Uterus (tissue), 4 donors: ENCODE data around the gene COL23A1. TPM values are rescaled to one million over a fixed set of nuclear protein-coding genes. Genes with fewer than 3 reads are reported as not detected.

Experiments
- DNase-seq, 2 donors: peaks; one replicate each; pipeline ENCODE4 v3.0.0-alpha.2; 2019 to 2020
- H3K27ac ChIP-seq, 2 donors: fragments of 200-600 bp; sonication (generic); 1 replicate in 1 of 2; 2 replicates in 1 of 2; pipeline ENCODE4 v1.5.1; 2016 to 2018
- H3K27me3 ChIP-seq, 2 donors: fragments of 200-600 bp; sonication (generic); one replicate each; pipeline ENCODE4 v1.5.1; 2018 to 2019; ENCODE audit warnings: control low read depth in 1 of 2
- H3K36me3 ChIP-seq, 2 donors: fragments of 200-600 bp; sonication (generic); one replicate each; pipeline ENCODE4 v1.5.1; 2019; ENCODE audit warnings: control low read depth in 1 of 2
- H3K4me1 ChIP-seq, 2 donors: fragments of 200-600 bp; sonication (generic); one replicate each; pipeline ENCODE4 v1.5.1; 2018 to 2019; ENCODE audit warnings: control low read depth in 1 of 2
- H3K4me3 ChIP-seq, 2 donors: fragments of 200-600 bp; sonication (generic); 1 replicate in 1 of 2; 2 replicates in 1 of 2; pipeline ENCODE4 v1.5.1; 2018 to 2019; ENCODE audit warnings: mild to moderate bottlenecking in 1 of 2
- H3K9me3 ChIP-seq, 2 donors: fragments of 200-600 bp; sonication (generic); one replicate each; pipeline ENCODE4 v1.5.1; 2019; ENCODE audit warnings: control low read depth in 1 of 2
- CTCF ChIP-seq, 4 experiments: fragments of 200-600 bp in 2 of 4; fragments of 450-650 bp in 2 of 4; sonication (generic) in 2 of 4; IDR thresholded peaks; one replicate each; pipeline ENCODE4 v1.5.1; 2016 to 2019; ENCODE audit warnings: antibody characterized with exemption in 4 of 4, mild to moderate bottlenecking in 2 of 4, moderate library complexity in 1 of 4
- POLR2A ChIP-seq, 2 donors: fragments of 450-650 bp; IDR thresholded peaks; one replicate each; pipeline ENCODE4 v1.6.1; 2016; ENCODE audit warnings: antibody characterized with exemption in 2 of 2, mild to moderate bottlenecking in 1 of 2, moderate library complexity in 1 of 2
- intact Hi-C: fragments of 100-400 bp; cut with DNase I; formaldehyde crosslinking; loops from one replicate; pipeline ENCODE4 v1.15.1; 2023; ENCODE audit warnings: low total_unique reads
- total RNA-seq, 4 donors: library from RNA; depleted of rRNA in 3 of 4; stranded (reverse); fragments of >200 nt in 3 of 4; gene quantifications; one replicate each; pipeline versions ENCODE4 v1.1.0 to v1.2.4, GENCODE V29; 2014 to 2023
- donor health status: DM: yes; HTN: yes; CAD: no.

COL23A1 gene
- total RNA-seq, 4 donors from 2014 or later, result 0.85 to 7.6 (median 2.0) TPM; not detected in 1

- no peak for DNase-seq
- Histone ChIP-seq H3K9me3 (no peaks in the 10 kb centered on the region), H3K36me3 (no peaks in the 10 kb centered on the region), H3K4me1 (no peaks in the 10 kb centered on the region), H3K27ac (no peak overlapping the region), H3K27me3 (no peaks in the 10 kb centered on the region), H3K4me3 (no peak overlapping the region)
- TF ChIP-seq CTCF (IDR thresholded peaks at IDR 0.05) (no peak), POLR2A (IDR thresholded peaks at IDR 0.05) (no peak)
- intact Hi-C loops, result no loop called here
Measured at GRCh38 chr5:178218237-178218776, 371.9 kb downstream of the COL23A1 start.

GRCh38 chr5:178216779-178217178, 373.4 kb downstream of the COL23A1 start:
- H3K27ac ChIP-seq, result no peak overlapping the region
- TF ChIP-seq CTCF (IDR thresholded peaks at IDR 0.05) (no peak), POLR2A (IDR thresholded peaks at IDR 0.05) (no peak)
- no peak for DNase-seq
- no peaks in the 10 kb centered on the region for H3K4me1 ChIP-seq
- no peaks in the 10 kb centered on the region for H3K27me3 ChIP-seq
- no peaks in the 10 kb centered on the region for H3K36me3 ChIP-seq
- intact Hi-C loops, result no loop called here
- H3K4me3 ChIP-seq, result no peak overlapping the region
- no peaks in the 10 kb centered on the region for H3K9me3 ChIP-seq

- intact Hi-C loops, result no loop called here
- Histone ChIP-seq H3K27me3 (no peaks in the 10 kb centered on the region), H3K4me3 (no peak overlapping the region), H3K4me1 (no peaks in the 10 kb centered on the region), H3K27ac (no peak overlapping the region), H3K9me3 (no peaks in the 10 kb centered on the region), H3K36me3 (no peaks in the 10 kb centered on the region)
- TF ChIP-seq CTCF (IDR thresholded peaks at IDR 0.05) (no peak), POLR2A (IDR thresholded peaks at IDR 0.05) (no peak)
- DNase-seq, result no peak
Measured at GRCh38 chr5:178216088-178216534, 374.1 kb downstream of the COL23A1 start.

- Histone ChIP-seq H3K9me3 (no peaks in the 10 kb centered on the region), H3K36me3 (no peaks in the 10 kb centered on the region), H3K27me3 (no peaks in the 10 kb centered on the region), H3K4me3 (no peak overlapping the region), H3K4me1 (no peaks in the 10 kb centered on the region), H3K27ac (no peak overlapping the region)
- DNase-seq, result no peak
- intact Hi-C loops, result no loop called here
- TF ChIP-seq POLR2A (IDR thresholded peaks at IDR 0.05), result no peak
- no peak for TF ChIP-seq CTCF (IDR thresholded peaks at IDR 0.05)
Measured at GRCh38 chr5:178215280-178216002, 374.8 kb downstream of the COL23A1 start.

GRCh38 chr5:178214160-178214803, 375.9 kb downstream of the COL23A1 start:
- no peak overlapping the region for H3K27ac ChIP-seq

More at GRCh38 chr5:178214160-178214803, 375.9 kb downstream of the COL23A1 start:
- H3K9me3 ChIP-seq, result no peaks in the 10 kb centered on the region
- intact Hi-C loops, result no loop called here
- no peaks in the 10 kb centered on the region for H3K27me3 ChIP-seq
- H3K36me3 ChIP-seq, result no peaks in the 10 kb centered on the region
- TF ChIP-seq CTCF (IDR thresholded peaks at IDR 0.05), result no peak
- TF ChIP-seq POLR2A (IDR thresholded peaks at IDR 0.05), result no peak
- DNase-seq, result no peak
- no peak overlapping the region for H3K4me3 ChIP-seq
- no peaks in the 10 kb centered on the region for H3K4me1 ChIP-seq
